Measurements from ENCODE around the gene CDYL2.

- TF ChIP-seq EZH2 (IDR thresholded peaks at IDR 0.05; ENCODE audit: insufficient read depth, poor library complexity, severe bottlenecking) (no peak), EZH2phosphoT487 (IDR thresholded peaks at IDR 0.05; ENCODE audit: insufficient read depth, low read depth) (no peak)
Observed at GRCh38 chr16:80802902-80803301, 1.5 kb downstream of the CDYL2 start.
